Measurements from ENCODE around the gene GPR143. TPM values are rescaled to one million over a fixed set of nuclear protein-coding genes. Genes with fewer than 3 reads are reported as not detected.
"Not testable (repeated sequence)": the region's sequence is repeated elsewhere in the genome, so short reads cannot be mapped to it uniquely, and the experiment has no call there.

Gene GPR143
- total RNA-seq, result 9.3 and 9.7 TPM in 2 replicates
- 17.7 TPM in 2 replicates for polyA plus RNA-seq
- polyA plus RNA-seq (2011; cell fraction: cytosol; rRNA removed), result 10.7 and 11.1 TPM in 2 replicates
- polyA plus RNA-seq (2011; cell fraction: nucleus; rRNA removed), result 9.2 and 9.5 TPM in 2 replicates
- polyA plus RNA-seq (2012), result 24.0 and 53.7 TPM in 2 replicates
- 14.8 and 31.4 TPM in 2 replicates for polyA minus RNA-seq
- polyA minus RNA-seq (2011; cell fraction: cytosol; rRNA and poly(A)+ RNA removed), result not detected
- polyA minus RNA-seq (2011; cell fraction: nucleus; rRNA and poly(A)+ RNA removed), result 4.6 and 5.7 TPM in 2 replicates
- percentile 49 among the genes with signal in this experiment for Bru-seq, nascent RNA
- BruChase-seq, experiment 1, labeled RNA remaining after a 6-hour chase, result percentile 49 among the genes with signal in this experiment
- BruChase-seq, experiment 2, labeled RNA remaining after a 2-hour chase, result percentile 48 among the genes with signal in this experiment
- long read RNA-seq, transcript GPR143-203 (9 exons, 1,762 nt), result major isoform, 8 of 20 reads
- long read RNA-seq, partial matches to known transcripts, result 4 of 20 reads
- long read RNA-seq, other reads (novel, unspliced or antisense), result 8 of 20 reads

DNA sequence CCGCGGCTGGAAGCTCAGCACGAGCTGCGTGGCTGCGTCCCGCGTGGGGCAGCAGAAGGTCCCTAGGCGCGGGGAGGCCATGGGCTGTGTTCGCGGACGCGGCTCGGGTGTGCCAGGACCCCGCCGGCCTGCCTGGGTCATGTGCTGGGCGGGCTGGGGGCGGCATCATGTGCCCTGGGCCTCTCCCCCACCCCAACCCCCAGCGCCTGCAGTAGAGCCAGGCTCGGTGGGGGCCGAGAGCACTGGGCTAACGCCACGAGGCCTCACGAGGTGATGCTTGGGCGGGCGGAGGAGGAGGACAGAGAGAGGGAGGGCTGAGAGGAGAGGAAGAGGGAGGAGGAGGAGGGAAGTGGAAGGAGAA lies at the start of gene GPR143:
Gene GPR143 (minus strand): TSS at position 111 of the 361 bp plus-strand sequence. CDS start 30 bp downstream, at position 81.
- Histone ChIP-seq H3K79me2 (ENCODE audit: control insufficient read depth, insufficient read depth, low read length) (no peaks in the 10 kb centered on the region), H3K9ac (replicated peaks; ENCODE audit: extremely low read depth, insufficient read depth, low read length) (peak within 1 kb of the TSS; percentile 37), H3K27ac (ENCODE audit: insufficient read depth, low read depth, low read length) (no peak within 1 kb of the TSS), H3K4me2 (ENCODE audit: insufficient read depth, low read length) (no peak within 1 kb of the TSS), H3K27me3 (ENCODE audit: control insufficient read depth in 2 of 2, insufficient read depth in 2 of 2, low read length in 2 of 2) (no peaks in the 10 kb centered on the region), H3K9me3 (replicated peaks; ENCODE audit: control insufficient read depth, insufficient read depth, low read length) (no peaks in the 10 kb centered on the region), H3K4me1 (ENCODE audit: control insufficient read depth, extremely low read depth, insufficient read depth, low read length) (peaks cover 21% of the 10 kb centered on the region), H4K20me1 (replicated peaks; ENCODE audit: control insufficient read depth, extremely low read depth, insufficient read depth, low read length) (no peaks in the 10 kb centered on the region), H3K4me3 (replicated peaks in 1 of 3; ENCODE audit: insufficient read depth in 1 of 3, low read depth in 1 of 3, low read length in 3 of 3) (peak within 1 kb of the TSS in 1 of 3 experiments; percentile 31), H2AFZ (ENCODE audit: low read depth, low read length) (peak within 1 kb of the TSS; percentile 85), H3K36me3 (ENCODE audit: control insufficient read depth in 2 of 2, extremely low read depth in 1 of 2, insufficient read depth in 2 of 2, low read length in 2 of 2) (no peaks in the 10 kb centered on the region), H3K9me1 (replicated peaks; ENCODE audit: control insufficient read depth, extremely low read depth, insufficient read depth, low read length) (no peaks in the 10 kb centered on the region)
- POLR2A ChIA-PET, result no interaction called here
- FAIRE-seq (no peak), DNase-seq (ENCODE audit: low read depth, low spot score) (no peak)
- BruUV-seq (replicated peaks), result no TSS peak
- intact Hi-C loops (cut with micrococcal nuclease) (no loop called here), dilution Hi-C loops (cut with MboI; ENCODE audit: extremely low pct_ligation_motif_present, low sequenced_read_pairs) (no loop called here)
- CTCF ChIA-PET, result interaction anchor here (0.6 kb wide), 1 partner anchor 13 kb away, joined by 3 read pairs; no protein-coding TSS in a partner anchor
- TF ChIP-seq FOS (IDR thresholded peaks at IDR 0.05; ENCODE audit: borderline replicate concordance, insufficient read depth, low read length) (no peak), POLR2A (IDR thresholded peaks at IDR 0.05; ENCODE audit: low read depth, low read length) (no peak), POLR2AphosphoS5 (IDR thresholded peaks at IDR 0.05; ENCODE audit: insufficient read depth, low read depth, low read length) (no peak), MAX (IDR thresholded peaks at IDR 0.05; ENCODE audit: insufficient read depth, insufficient read length) (no peak), JUN (IDR thresholded peaks at IDR 0.05; ENCODE audit: borderline replicate concordance, insufficient read depth, insufficient read length, low read depth) (no peak), MYC (IDR thresholded peaks at IDR 0.05; ENCODE audit: low read depth, low read length) (no peak), GATA2 (IDR thresholded peaks at IDR 0.05; ENCODE audit: insufficient read depth, insufficient read length, low read depth, low read length) (no peak), EZH2 (IDR thresholded peaks at IDR 0.05; ENCODE audit: borderline replicate concordance, low read depth, low read length, severe bottlenecking) (no peak)
- TF ChIP-seq, protein P1, sequence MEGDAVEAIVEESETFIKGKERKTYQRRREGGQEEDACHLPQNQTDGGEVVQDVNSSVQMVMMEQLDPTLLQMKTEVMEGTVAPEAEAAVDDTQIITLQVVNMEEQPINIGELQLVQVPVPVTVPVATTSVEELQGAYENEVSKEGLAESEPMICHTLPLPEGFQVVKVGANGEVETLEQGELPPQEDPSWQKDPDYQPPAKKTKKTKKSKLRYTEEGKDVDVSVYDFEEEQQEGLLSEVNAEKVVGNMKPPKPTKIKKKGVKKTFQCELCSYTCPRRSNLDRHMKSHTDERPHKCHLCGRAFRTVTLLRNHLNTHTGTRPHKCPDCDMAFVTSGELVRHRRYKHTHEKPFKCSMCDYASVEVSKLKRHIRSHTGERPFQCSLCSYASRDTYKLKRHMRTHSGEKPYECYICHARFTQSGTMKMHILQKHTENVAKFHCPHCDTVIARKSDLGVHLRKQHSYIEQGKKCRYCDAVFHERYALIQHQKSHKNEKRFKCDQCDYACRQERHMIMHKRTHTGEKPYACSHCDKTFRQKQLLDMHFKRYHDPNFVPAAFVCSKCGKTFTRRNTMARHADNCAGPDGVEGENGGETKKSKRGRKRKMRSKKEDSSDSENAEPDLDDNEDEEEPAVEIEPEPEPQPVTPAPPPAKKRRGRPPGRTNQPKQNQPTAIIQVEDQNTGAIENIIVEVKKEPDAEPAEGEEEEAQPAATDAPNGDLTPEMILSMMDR (IDR thresholded peaks at IDR 0.05; ENCODE audit: extremely low read depth in 1 of 2, insufficient read depth in 1 of 2, low read depth in 1 of 2, low read length in 2 of 2), result no peak

GRCh38 chrX:9811086-9811485 lies 45.4 kb upstream of the GPR143 start:
- H3K79me2 ChIP-seq (ENCODE audit: control insufficient read depth, insufficient read depth, low read length); BruUV-seq (replicated peaks); H4K20me1 ChIP-seq (replicated peaks; ENCODE audit: control insufficient read depth, extremely low read depth, insufficient read depth, low read length); intact Hi-C loops (cut with micrococcal nuclease); DNase-seq (ENCODE audit: low read depth, low spot score); H3K4me3 ChIP-seq (replicated peaks in 1 of 3; ENCODE audit: insufficient read depth in 1 of 3, low read depth in 1 of 3, low read length in 3 of 3); H3K9me1 ChIP-seq (replicated peaks; ENCODE audit: control insufficient read depth, extremely low read depth, insufficient read depth, low read length); H3K36me3 ChIP-seq (ENCODE audit: control insufficient read depth in 2 of 2, extremely low read depth in 1 of 2, insufficient read depth in 2 of 2, low read length in 2 of 2); FAIRE-seq; H3K27ac ChIP-seq (ENCODE audit: insufficient read depth, low read depth, low read length); H3K27me3 ChIP-seq (ENCODE audit: control insufficient read depth in 2 of 2, insufficient read depth in 2 of 2, low read length in 2 of 2); H3K4me2 ChIP-seq (ENCODE audit: insufficient read depth, low read length); H3K4me1 ChIP-seq (ENCODE audit: control insufficient read depth, extremely low read depth, insufficient read depth, low read length); dilution Hi-C loops (cut with MboI; ENCODE audit: extremely low pct_ligation_motif_present, low sequenced_read_pairs); CTCF ChIA-PET; H3K9me3 ChIP-seq (replicated peaks; ENCODE audit: control insufficient read depth, insufficient read depth, low read length); POLR2A ChIA-PET; H3K9ac ChIP-seq (replicated peaks; ENCODE audit: extremely low read depth, insufficient read depth, low read length); H2AFZ ChIP-seq (ENCODE audit: low read depth, low read length): not testable (repeated sequence)
